Esophagus (tissue), 2 donors: ENCODE data around the gene COL12A1. TPM values are rescaled to one million over a fixed set of nuclear protein-coding genes. Genes with fewer than 3 reads are reported as not detected.

Source experiments
- H3K27ac ChIP-seq, 2 donors: one replicate each; pipeline ENCODE4 v1.5.1; 2013; ENCODE audit warnings: low read depth in 2 of 2, mild to moderate bottlenecking in 2 of 2, inconsistent platforms in 1 of 2, low read length in 1 of 2, moderate library complexity in 1 of 2
- H3K27me3 ChIP-seq, 2 donors: one replicate each; pipeline ENCODE4 v1.6.1; 2013; ENCODE audit warnings: low read length in 2 of 2, control low read depth in 1 of 2, mild to moderate bottlenecking in 1 of 2; ENCODE audit not compliant: insufficient read depth in 2 of 2, control insufficient read depth in 1 of 2
- H3K36me3 ChIP-seq, 2 donors: one replicate each; pipeline ENCODE4 v1.6.1; 2013; ENCODE audit warnings: low read length in 1 of 2; ENCODE audit not compliant: control insufficient read depth in 2 of 2, insufficient read depth in 2 of 2
- H3K4me1 ChIP-seq, 2 donors: one replicate each; pipeline ENCODE4 v1.6.1; 2013; ENCODE audit warnings: low read length in 1 of 2; ENCODE audit not compliant: control insufficient read depth in 2 of 2, insufficient read depth in 2 of 2
- H3K4me3 ChIP-seq, 2 donors: one replicate each; pipeline ENCODE4 v1.5.1; 2013; ENCODE audit warnings: low read length in 2 of 2, mild to moderate bottlenecking in 2 of 2, low read depth in 1 of 2, moderate library complexity in 1 of 2
- H3K9me3 ChIP-seq, 2 donors: one replicate each; pipeline ENCODE4 v1.6.1; 2013; ENCODE audit warnings: mild to moderate bottlenecking in 2 of 2, low read depth in 1 of 2, low read length in 1 of 2, moderate library complexity in 1 of 2; ENCODE audit not compliant: control insufficient read depth in 2 of 2, insufficient read depth in 1 of 2
- WGBS, 2 donors: extraction: QIAGEN DNeasy Blood & Tissue Kit; methylation state at CpG; one replicate each; pipeline ENCODE4 v1.1.7; 2013; 5-methylcytosine and 5-hydroxymethylcytosine counted together
- polyA plus RNA-seq, 2 donors: library from polyadenylated mRNA; stranded (reverse); fragments of 200-250 nt; gene quantifications; one replicate each; pipeline ENCODE4 v1.2.3, GENCODE V29; 2013
- donor health status: healthy with polysubstance abuse.
- donor health status: Bipolar disorder and iron deficiency.

The COL12A1 gene
- polyA plus RNA-seq, 2 donors = 9.5 to 18.2 TPM

DNA sequence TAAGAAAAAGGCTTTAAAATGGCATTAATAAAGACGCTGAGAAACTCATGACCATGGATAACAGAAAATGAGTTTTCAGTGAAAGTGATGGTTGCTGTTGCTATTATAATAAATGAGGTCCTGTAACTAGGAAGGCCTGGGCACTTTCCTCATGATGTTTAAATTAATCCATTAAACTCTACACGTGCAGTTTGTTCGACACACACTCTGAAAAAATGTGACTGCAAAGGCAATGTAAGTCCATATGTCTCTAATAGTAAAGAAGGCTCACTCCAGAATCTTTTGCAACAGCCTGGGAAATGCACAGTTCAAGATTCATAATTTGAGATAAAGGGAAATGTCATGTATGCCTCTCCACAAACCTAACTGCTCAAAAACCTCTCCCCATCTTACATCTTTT is 153.4 kb downstream of the COL12A1 start:
- Histone ChIP-seq H3K4me3 (no peak overlapping the region), H3K27me3 (no peaks in the 10 kb centered on the region), H3K27ac (no peak overlapping the region), H3K4me1 (no peaks in the 10 kb centered on the region), H3K36me3 (no peaks in the 10 kb centered on the region), H3K9me3 (no peaks in the 10 kb centered on the region)
- 75 to 80% methylated on average over 3 of the region's 3 CpGs for WGBS, 2 donors

DNA sequence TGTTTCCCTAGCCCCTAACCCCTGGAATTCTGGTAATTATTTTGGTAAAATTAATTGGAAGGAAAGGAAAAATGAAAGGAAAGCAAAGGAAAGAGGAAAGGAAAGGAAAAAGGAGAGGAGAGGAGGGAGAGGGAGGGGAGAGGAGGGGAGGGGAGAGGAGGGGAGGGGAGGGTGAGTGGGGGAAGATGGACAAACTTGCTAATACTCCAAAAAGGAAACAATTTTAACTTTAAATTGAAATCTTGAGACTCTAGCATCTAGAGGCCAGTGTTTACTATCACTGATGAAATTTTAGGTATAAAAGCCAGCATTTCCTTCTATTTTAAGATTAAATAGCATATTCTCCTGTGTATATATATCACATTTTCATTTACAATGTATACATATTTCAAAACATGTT is 156.5 kb downstream of the COL12A1 start:
- Histone ChIP-seq H3K9me3 (no peaks in the 10 kb centered on the region), H3K4me3 (no peak overlapping the region), H3K36me3 (no peaks in the 10 kb centered on the region), H3K4me1 (no peaks in the 10 kb centered on the region), H3K27ac (no peak overlapping the region), H3K27me3 (no peaks in the 10 kb centered on the region)

DNA sequence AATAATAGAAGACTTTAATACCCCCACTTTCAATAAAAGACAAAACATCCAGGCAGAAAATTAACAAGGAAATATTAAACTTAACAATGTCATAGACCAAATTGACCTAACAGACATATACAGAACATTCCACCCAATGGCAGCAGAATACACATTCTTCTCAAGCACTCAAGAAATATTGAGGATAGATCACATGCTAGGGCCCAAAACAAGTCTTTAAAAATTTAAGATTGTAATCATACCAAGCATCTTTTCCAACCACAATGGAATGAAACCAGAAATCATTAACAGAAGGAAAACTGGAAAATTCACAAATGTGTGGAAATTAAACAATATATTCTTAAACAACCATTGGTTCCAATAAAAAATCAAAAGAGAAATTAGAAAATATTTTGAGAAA is 161.0 kb downstream of the COL12A1 start:
- Histone ChIP-seq H3K9me3 (no peaks in the 10 kb centered on the region), H3K27me3 (no peaks in the 10 kb centered on the region), H3K27ac (no peak overlapping the region), H3K4me1 (no peaks in the 10 kb centered on the region), H3K36me3 (no peaks in the 10 kb centered on the region), H3K4me3 (no peak overlapping the region)

DNA sequence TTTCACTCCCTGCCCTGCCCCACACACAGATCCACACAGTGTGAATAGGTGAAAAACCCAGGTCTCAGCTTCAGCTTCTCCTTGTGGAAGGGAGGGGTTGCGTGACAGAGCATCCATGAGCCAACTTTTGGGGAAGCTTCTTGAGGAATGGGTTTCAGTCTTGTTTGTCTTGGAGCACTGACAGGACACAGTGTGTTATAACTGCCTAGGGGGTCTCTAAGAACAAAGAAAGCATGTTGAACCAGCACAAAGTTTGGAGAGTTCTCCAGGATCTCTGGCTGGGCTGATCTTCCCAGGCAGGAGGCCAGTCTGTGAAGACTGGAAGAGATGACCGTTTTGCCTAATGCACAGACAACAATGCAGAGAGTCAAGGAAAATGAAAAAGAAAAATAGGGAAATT is 164.5 kb downstream of the COL12A1 start:
- no peaks in the 10 kb centered on the region for H3K36me3 ChIP-seq
- H3K9me3 ChIP-seq = no peaks in the 10 kb centered on the region
- H3K4me1 ChIP-seq = no peaks in the 10 kb centered on the region
- no peak overlapping the region for H3K27ac ChIP-seq
- H3K27me3 ChIP-seq = no peaks in the 10 kb centered on the region
- no peak overlapping the region for H3K4me3 ChIP-seq
- 61 to 74% methylated on average over 2 of the region's 2 CpGs for WGBS, 2 donors

Other genes with a start within 250 kb of the COL12A1 start
- gene COX7A2, start 37.7 kb upstream of the COL12A1 start, polyA plus RNA-seq = 100 to 1,000 TPM; 393 to 531 TPM
- 10 to 100 TPM; 27.4 to 32.9 TPM for gene TMEM30A, start 78.7 kb upstream of the COL12A1 start, polyA plus RNA-seq